Thyroid gland (tissue), 4 donors: Measurements from ENCODE around the gene COX7B2. TPM values are rescaled to one million over a fixed set of nuclear protein-coding genes. Genes with fewer than 3 reads are reported as not detected.

ENCODE experiments used
- DNase-seq, 2 donors: peaks; one replicate each; pipeline ENCODE4 v3.0.0-alpha.2; 2019
- H3K27ac ChIP-seq, 3 donors: fragments of 200-600 bp; sonication (generic); 1 replicate in 2 of 3; 2 replicates in 1 of 3; pipeline ENCODE4 v1.5.1; 2016 to 2019; ENCODE audit warnings: mild to moderate bottlenecking in 1 of 3, moderate library complexity in 1 of 3
- H3K27me3 ChIP-seq: fragments of 200-600 bp; sonication (generic); one replicate; pipeline ENCODE4 v1.5.1; 2019
- H3K36me3 ChIP-seq, 2 donors: fragments of 200-600 bp; sonication (generic); one replicate each; pipeline ENCODE4 v1.5.1; 2016 to 2019
- H3K4me1 ChIP-seq, 2 donors: fragments of 200-600 bp; sonication (generic); one replicate each; pipeline ENCODE4 v1.5.1; 2017 to 2019
- H3K4me3 ChIP-seq, 3 donors: fragments of 200-600 bp; sonication (generic); replicated peaks in 1 of 3; 1 replicate in 2 of 3; 2 replicates in 1 of 3; pipeline ENCODE4 v1.5.1; 2016; ENCODE audit warnings: mild to moderate bottlenecking in 1 of 3
- H3K9me3 ChIP-seq: fragments of 200-600 bp; sonication (generic); one replicate; pipeline ENCODE4 v1.5.1; 2017
- CTCF ChIP-seq, 6 experiments: fragments of 200-600 bp in 3 of 6; fragments of 450-650 bp in 3 of 6; sonication (generic) in 3 of 6; IDR thresholded peaks; one replicate each; pipeline ENCODE4 v1.5.1; 2016 to 2019; ENCODE audit warnings: antibody characterized with exemption in 6 of 6, mild to moderate bottlenecking in 2 of 6, inconsistent platforms in 1 of 6, moderate library complexity in 1 of 6
- POLR2A ChIP-seq, 2 donors: fragments of 450-650 bp; IDR thresholded peaks; one replicate each; pipeline ENCODE4 v1.6.1; 2017; ENCODE audit warnings: antibody characterized with exemption in 2 of 2, mild to moderate bottlenecking in 2 of 2, moderate library complexity in 1 of 2
- WGBS, 2 donors: methylation state at CpG; one replicate each; pipeline ENCODE4 v1.1.5; 2017; 5-methylcytosine and 5-hydroxymethylcytosine counted together
- intact Hi-C: fragments of 100-400 bp; cut with DNase I; formaldehyde crosslinking; loops from one replicate; pipeline ENCODE4 v1.15.1; 2023
- total RNA-seq, 4 donors: library from RNA; depleted of rRNA; stranded (reverse); fragments of >200 nt; gene quantifications; one replicate each; pipeline ENCODE4 v1.2.3, GENCODE V29; 2016

COX7B2 gene
- total RNA-seq, 4 donors from 2014 or later, result not detected

- no peak overlapping the region for H3K27ac ChIP-seq
- DNase-seq, result no peak
- WGBS, 2 donors, result 78 to 85% methylated on average over 2 of the region's 2 CpGs
- no peak overlapping the region for H3K4me3 ChIP-seq
- H3K36me3 ChIP-seq, result no peaks in the 10 kb centered on the region
- TF ChIP-seq POLR2A (IDR thresholded peaks at IDR 0.05), result no peak
- TF ChIP-seq CTCF (IDR thresholded peaks at IDR 0.05), result no peak
- no peaks in the 10 kb centered on the region for H3K4me1 ChIP-seq
- intact Hi-C loops, result no loop called here
- H3K9me3 ChIP-seq, result no peaks in the 10 kb centered on the region
- no peaks in the 10 kb centered on the region for H3K27me3 ChIP-seq
Observed at GRCh38 chr4:46952451-46952850, 43.4 kb upstream of the COX7B2 start.

GRCh38 chr4:46950826-46951225 lies 41.8 kb upstream of the COX7B2 start:
- no peak overlapping the region for H3K4me3 ChIP-seq
- TF ChIP-seq CTCF (IDR thresholded peaks at IDR 0.05) (no peak), POLR2A (IDR thresholded peaks at IDR 0.05) (no peak)
- no peaks in the 10 kb centered on the region for H3K36me3 ChIP-seq
- DNase-seq, result no peak
- H3K27me3 ChIP-seq, result no peaks in the 10 kb centered on the region
- intact Hi-C loops, result no loop called here
- no peaks in the 10 kb centered on the region for H3K4me1 ChIP-seq
- H3K9me3 ChIP-seq, result no peaks in the 10 kb centered on the region
- no peak overlapping the region for H3K27ac ChIP-seq
- WGBS, 2 donors, result 76 to 77% methylated on average over 3 of the region's 3 CpGs

GRCh38 chr4:46949822-46950221 lies 40.8 kb upstream of the COX7B2 start:
- WGBS, 2 donors, result 52 to 57% methylated on average over 1 of the region's 1 CpG
- DNase-seq, result no peak
- intact Hi-C loops, result no loop called here

GRCh38 chr4:46947541-46947940 lies 38.5 kb upstream of the COX7B2 start:
- Histone ChIP-seq H3K27me3 (no peaks in the 10 kb centered on the region), H3K27ac (no peak overlapping the region), H3K4me1 (no peaks in the 10 kb centered on the region), H3K4me3 (no peak overlapping the region), H3K36me3 (no peaks in the 10 kb centered on the region), H3K9me3 (no peaks in the 10 kb centered on the region)
- intact Hi-C loops, result no loop called here
- DNase-seq, result no peak
- TF ChIP-seq CTCF (IDR thresholded peaks at IDR 0.05) (no peak), POLR2A (IDR thresholded peaks at IDR 0.05) (no peak)
- WGBS, 2 donors, result 58 to 67% methylated on average over 2 of the region's 2 CpGs

More at GRCh38 chr4:46949822-46950221, 40.8 kb upstream of the COX7B2 start:
- H3K4me3 ChIP-seq, result no peak overlapping the region
- no peaks in the 10 kb centered on the region for H3K27me3 ChIP-seq
- no peak overlapping the region for H3K27ac ChIP-seq
- no peaks in the 10 kb centered on the region for H3K9me3 ChIP-seq
- TF ChIP-seq CTCF (IDR thresholded peaks at IDR 0.05) (no peak), POLR2A (IDR thresholded peaks at IDR 0.05) (no peak)
- H3K4me1 ChIP-seq, result no peaks in the 10 kb centered on the region
- H3K36me3 ChIP-seq, result no peaks in the 10 kb centered on the region

- no peak overlapping the region for H3K27ac ChIP-seq
- intact Hi-C loops, result no loop called here
- H3K9me3 ChIP-seq, result no peaks in the 10 kb centered on the region
- no peaks in the 10 kb centered on the region for H3K27me3 ChIP-seq
- TF ChIP-seq POLR2A (IDR thresholded peaks at IDR 0.05), result no peak
- TF ChIP-seq CTCF (IDR thresholded peaks at IDR 0.05), result no peak
- no peak for DNase-seq
- no peak overlapping the region for H3K4me3 ChIP-seq
- no peaks in the 10 kb centered on the region for H3K4me1 ChIP-seq
- no peaks in the 10 kb centered on the region for H3K36me3 ChIP-seq
- WGBS, 2 donors, result 74 to 80% methylated on average over 6 of the region's 6 CpGs
Observed at GRCh38 chr4:46946919-46947536, 38.0 kb upstream of the COX7B2 start.
